Activated T-cell treated with anti-CD3 and anti-CD28 coated beads, Interleukin-2, amount 50 U/mL, for 24 hours (primary cell): ENCODE results near the gene MAPKBP1.
"Not testable (repeated sequence)": the region's sequence is repeated elsewhere in the genome, so short reads cannot be mapped to it uniquely, and the experiment has no call there.

Source experiments
- DNase-seq: peaks from one replicate; pipeline ENCODE4 v3.0.0-alpha.2; 2020
- H3K27ac Mint-ChIP-seq: 2 replicates; pipeline ENCODE4 v1.8.0; 2020; ENCODE audit warnings: mild to moderate bottlenecking, mixed read lengths
- H3K27me3 Mint-ChIP-seq: 2 replicates; pipeline ENCODE4 v1.8.0; 2020; ENCODE audit warnings: mixed read lengths
- H3K36me3 Mint-ChIP-seq: 2 replicates; pipeline ENCODE4 v1.8.0; 2020; ENCODE audit warnings: low read depth, mixed read lengths
- H3K4me1 Mint-ChIP-seq: 2 replicates; pipeline ENCODE4 v1.8.0; 2020; ENCODE audit warnings: low read depth, mixed read lengths
- H3K4me3 Mint-ChIP-seq: 2 replicates; pipeline ENCODE4 v1.8.0; 2020; ENCODE audit warnings: mild to moderate bottlenecking, moderate library complexity, mixed read lengths
- H3K9me3 Mint-ChIP-seq: 2 replicates; pipeline ENCODE4 v1.8.0; 2020; ENCODE audit warnings: mixed read lengths

Gene MAPKBP1

GRCh38 chr15:41822957-41823356, 48.7 kb downstream of the MAPKBP1 start:
- H3K36me3 Mint-ChIP-seq, result peaks cover 70% of the 10 kb centered on the region
- H3K4me1 Mint-ChIP-seq, result peaks cover 5% of the 10 kb centered on the region
- no peaks in the 10 kb centered on the region for H3K27me3 Mint-ChIP-seq
- H3K4me3 Mint-ChIP-seq, result no peak overlapping the region
- no peaks in the 10 kb centered on the region for H3K9me3 Mint-ChIP-seq
- no peak overlapping the region for H3K27ac Mint-ChIP-seq
- DNase-seq, result no peak

- no peaks in the 10 kb centered on the region for H3K9me3 Mint-ChIP-seq
- H3K27ac Mint-ChIP-seq, result no peak overlapping the region
- H3K27me3 Mint-ChIP-seq, result no peaks in the 10 kb centered on the region
- no peak overlapping the region for H3K4me3 Mint-ChIP-seq
- DNase-seq, result no peak
- H3K4me1 Mint-ChIP-seq, result peaks cover 6% of the 10 kb centered on the region
- peaks cover 68% of the 10 kb centered on the region for H3K36me3 Mint-ChIP-seq
These were observed 49.2 kb downstream of the MAPKBP1 start for GRCh38 chr15:41823502-41823901.

- H3K36me3 Mint-ChIP-seq, result peaks cover 61% of the 10 kb centered on the region
- H3K4me1 Mint-ChIP-seq, result peaks cover 12% of the 10 kb centered on the region
- no peak overlapping the region for H3K4me3 Mint-ChIP-seq
- no peaks in the 10 kb centered on the region for H3K9me3 Mint-ChIP-seq
- no peaks in the 10 kb centered on the region for H3K27me3 Mint-ChIP-seq
- no peak overlapping the region for H3K27ac Mint-ChIP-seq
- no peak for DNase-seq
These were observed 49.9 kb downstream of the MAPKBP1 start for GRCh38 chr15:41824062-41824745.

- DNase-seq, result no peak
- Mint-ChIP-seq H3K27me3 (no peaks in the 10 kb centered on the region), H3K36me3 (peaks cover 54% of the 10 kb centered on the region), H3K4me3 (no peak overlapping the region), H3K27ac (no peak overlapping the region), H3K9me3 (no peaks in the 10 kb centered on the region), H3K4me1 (peaks cover 21% of the 10 kb centered on the region)
These were observed 50.9 kb downstream of the MAPKBP1 start for GRCh38 chr15:41825145-41825544.

- H3K27me3 Mint-ChIP-seq, result no peaks in the 10 kb centered on the region
- no peak overlapping the region for H3K4me3 Mint-ChIP-seq
- peaks cover 26% of the 10 kb centered on the region for H3K4me1 Mint-ChIP-seq
- H3K9me3 Mint-ChIP-seq, result no peaks in the 10 kb centered on the region
- H3K36me3 Mint-ChIP-seq, result peaks cover 46% of the 10 kb centered on the region
- peak overlapping the region; percentile 2 for H3K27ac Mint-ChIP-seq
- DNase-seq, result no peak
These were observed 51.6 kb downstream of the MAPKBP1 start for GRCh38 chr15:41825572-41826535.

GRCh38 chr15:41827290-41827879, 53.1 kb downstream of the MAPKBP1 start:
- peaks cover 42% of the 10 kb centered on the region for H3K4me1 Mint-ChIP-seq
- H3K9me3 Mint-ChIP-seq, result no peaks in the 10 kb centered on the region
- H3K36me3 Mint-ChIP-seq, result peaks cover 48% of the 10 kb centered on the region
- H3K27ac Mint-ChIP-seq, result peak overlapping the region; percentile 88
- no peaks in the 10 kb centered on the region for H3K27me3 Mint-ChIP-seq
- no peak for DNase-seq
- H3K4me3 Mint-ChIP-seq, result peak overlapping the region; percentile 83

GRCh38 chr15:41827880-41828806, 53.9 kb downstream of the MAPKBP1 start, which contains the start of gene JMJD7:
JMJD7 (plus strand) TSS chr15:41828092; CDS start chr15:41828125, 33 bp downstream.
- Mint-ChIP-seq H3K4me1 (peaks cover 49% of the 10 kb centered on the region), H3K36me3 (peaks cover 49% of the 10 kb centered on the region), H3K27me3 (no peaks in the 10 kb centered on the region), H3K9me3 (no peaks in the 10 kb centered on the region), H3K27ac (peak within 1 kb of the TSS; percentile 88), H3K4me3 (peak within 1 kb of the TSS; percentile 83)
- peak; percentile 97 for DNase-seq

GRCh38 chr15:41828807-41829141, 54.5 kb downstream of the MAPKBP1 start:
- peak overlapping the region; percentile 83 for H3K4me3 Mint-ChIP-seq
- H3K4me1 Mint-ChIP-seq, result peaks cover 53% of the 10 kb centered on the region
- no peak for DNase-seq
- no peaks in the 10 kb centered on the region for H3K9me3 Mint-ChIP-seq
- H3K27ac Mint-ChIP-seq, result peak overlapping the region; percentile 88
- peaks cover 42% of the 10 kb centered on the region for H3K36me3 Mint-ChIP-seq
- no peaks in the 10 kb centered on the region for H3K27me3 Mint-ChIP-seq

GRCh38 chr15:41829959-41830646, 55.8 kb downstream of the MAPKBP1 start:
- H3K27ac Mint-ChIP-seq, result peak overlapping the region; percentile 28
- peaks cover 58% of the 10 kb centered on the region for H3K4me1 Mint-ChIP-seq
- H3K4me3 Mint-ChIP-seq, result no peak overlapping the region

GRCh38 chr15:41831291-41831690, 57.0 kb downstream of the MAPKBP1 start:
- Mint-ChIP-seq H3K27ac (peak overlapping the region; percentile 84), H3K36me3 (peaks cover 27% of the 10 kb centered on the region), H3K4me3 (peak overlapping the region; percentile 20), H3K4me1 (peaks cover 59% of the 10 kb centered on the region)
- DNase-seq, result peak; percentile 50
- H3K9me3 Mint-ChIP-seq, H3K27me3 Mint-ChIP-seq: not testable (repeated sequence)

More at GRCh38 chr15:41829959-41830646, 55.8 kb downstream of the MAPKBP1 start:
- Mint-ChIP-seq H3K9me3 (no peaks in the 10 kb centered on the region), H3K36me3 (peaks cover 30% of the 10 kb centered on the region), H3K27me3 (no peaks in the 10 kb centered on the region)
- no peak for DNase-seq

- H3K4me3 Mint-ChIP-seq, result no peak overlapping the region
- no peak for DNase-seq
- H3K9me3 Mint-ChIP-seq, result no peaks in the 10 kb centered on the region
- H3K36me3 Mint-ChIP-seq, result peaks cover 31% of the 10 kb centered on the region
- H3K4me1 Mint-ChIP-seq, result peaks cover 58% of the 10 kb centered on the region
- no peak overlapping the region for H3K27ac Mint-ChIP-seq
- H3K27me3 Mint-ChIP-seq, result no peaks in the 10 kb centered on the region
These were observed 57.9 kb downstream of the MAPKBP1 start for GRCh38 chr15:41832208-41832607.

GRCh38 chr15:41832875-41833274, 58.6 kb downstream of the MAPKBP1 start:
- no peaks in the 10 kb centered on the region for H3K27me3 Mint-ChIP-seq
- H3K27ac Mint-ChIP-seq, result peak overlapping the region; percentile 50
- DNase-seq, result no peak
- no peaks in the 10 kb centered on the region for H3K9me3 Mint-ChIP-seq
- peaks cover 35% of the 10 kb centered on the region for H3K36me3 Mint-ChIP-seq
- H3K4me3 Mint-ChIP-seq, result no peak overlapping the region
- H3K4me1 Mint-ChIP-seq, result peaks cover 56% of the 10 kb centered on the region

GRCh38 chr15:41834096-41834495, 59.8 kb downstream of the MAPKBP1 start:
- H3K27me3 Mint-ChIP-seq, result no peaks in the 10 kb centered on the region
- no peak for DNase-seq
- H3K4me3 Mint-ChIP-seq, result no peak overlapping the region
- H3K9me3 Mint-ChIP-seq, result no peaks in the 10 kb centered on the region
- H3K4me1 Mint-ChIP-seq, result peaks cover 49% of the 10 kb centered on the region
- no peak overlapping the region for H3K27ac Mint-ChIP-seq
- peaks cover 31% of the 10 kb centered on the region for H3K36me3 Mint-ChIP-seq
